ENCODE results near the gene JTB. TPM values are rescaled to one million over a fixed set of nuclear protein-coding genes. Genes with fewer than 3 reads are reported as not detected.

Gene JTB
- total RNA-seq, 2 experiments from 2014 or later: 124 to 178 TPM

DNA sequence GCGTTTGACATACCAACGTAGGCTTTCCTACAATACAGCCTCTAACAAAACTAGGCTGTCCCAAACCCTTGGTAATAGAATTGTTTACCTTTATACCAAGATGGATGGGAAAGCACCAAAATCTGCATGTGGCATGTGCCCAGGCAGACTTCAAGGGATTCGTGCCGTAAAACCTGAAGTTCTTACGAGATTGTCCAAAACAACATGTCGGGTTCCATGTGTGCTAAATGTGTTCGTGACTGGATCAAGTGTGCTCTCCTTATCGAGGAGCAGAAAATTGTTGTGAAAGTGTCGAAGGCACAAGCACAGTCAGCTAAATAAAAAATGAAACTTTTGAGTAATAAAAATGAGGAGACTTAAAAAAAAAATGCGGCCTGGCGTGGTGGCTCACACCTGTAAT is 18.2 kb upstream of the JTB start:
- DNase-seq (ENCODE audit: low spot score): no peak
- ChIA-PET CTCF (ENCODE audit: unreplicated experiment) (no interaction called here), POLR2A (interaction anchor here (0.6 to 1.0 kb wide), 2 partner anchors 182 to 201 kb away, joined by 3 to 4 read pairs; no protein-coding TSS in a partner anchor)
- Histone ChIP-seq H3K9me3 (ENCODE audit: low read length) (no peaks in the 10 kb centered on the region; the same call in 1 of the 2 replicates), H3K4me3 (ENCODE audit: low read depth, low read length, poor library complexity, severe bottlenecking) (no peak overlapping the region), H4K20me1 (ENCODE audit: insufficient read depth, low read length) (peaks cover 5% of the 10 kb centered on the region; the same call in 1 of the 2 replicates), H3K4me1 (ENCODE audit: insufficient read depth, low read length, poor library complexity, severe bottlenecking) (peaks cover 25% of the 10 kb centered on the region), H3K9me2 (ENCODE audit: insufficient read depth, low read length) (no peaks in the 10 kb centered on the region), H2AFZ (ENCODE audit: low read length) (no peak overlapping the region), H3K4me2 (ENCODE audit: low read length) (no peak overlapping the region), H3K36me3 (ENCODE audit: insufficient read depth, low read length) (peaks cover 59% of the 10 kb centered on the region), H3K27ac (ENCODE audit: low read depth, low read length, poor library complexity, severe bottlenecking) (no peak overlapping the region), H3K79me2 (ENCODE audit: insufficient read depth, low read depth, low read length) (peaks cover 26% of the 10 kb centered on the region)
- intact Hi-C loops (cut with micrococcal nuclease; ENCODE audit: unreplicated experiment): no loop called here
- no TSS peak for BruUV-seq (replicated peaks)
- TF ChIP-seq EZH2phosphoT487 (IDR thresholded peaks at IDR 0.05; ENCODE audit: borderline replicate concordance, low read depth, low read length): no peak
- TF ChIP-seq, protein P1, sequence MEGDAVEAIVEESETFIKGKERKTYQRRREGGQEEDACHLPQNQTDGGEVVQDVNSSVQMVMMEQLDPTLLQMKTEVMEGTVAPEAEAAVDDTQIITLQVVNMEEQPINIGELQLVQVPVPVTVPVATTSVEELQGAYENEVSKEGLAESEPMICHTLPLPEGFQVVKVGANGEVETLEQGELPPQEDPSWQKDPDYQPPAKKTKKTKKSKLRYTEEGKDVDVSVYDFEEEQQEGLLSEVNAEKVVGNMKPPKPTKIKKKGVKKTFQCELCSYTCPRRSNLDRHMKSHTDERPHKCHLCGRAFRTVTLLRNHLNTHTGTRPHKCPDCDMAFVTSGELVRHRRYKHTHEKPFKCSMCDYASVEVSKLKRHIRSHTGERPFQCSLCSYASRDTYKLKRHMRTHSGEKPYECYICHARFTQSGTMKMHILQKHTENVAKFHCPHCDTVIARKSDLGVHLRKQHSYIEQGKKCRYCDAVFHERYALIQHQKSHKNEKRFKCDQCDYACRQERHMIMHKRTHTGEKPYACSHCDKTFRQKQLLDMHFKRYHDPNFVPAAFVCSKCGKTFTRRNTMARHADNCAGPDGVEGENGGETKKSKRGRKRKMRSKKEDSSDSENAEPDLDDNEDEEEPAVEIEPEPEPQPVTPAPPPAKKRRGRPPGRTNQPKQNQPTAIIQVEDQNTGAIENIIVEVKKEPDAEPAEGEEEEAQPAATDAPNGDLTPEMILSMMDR (conservative IDR thresholded peaks at IDR 0.05; ENCODE audit: low read length): no peak

DNA sequence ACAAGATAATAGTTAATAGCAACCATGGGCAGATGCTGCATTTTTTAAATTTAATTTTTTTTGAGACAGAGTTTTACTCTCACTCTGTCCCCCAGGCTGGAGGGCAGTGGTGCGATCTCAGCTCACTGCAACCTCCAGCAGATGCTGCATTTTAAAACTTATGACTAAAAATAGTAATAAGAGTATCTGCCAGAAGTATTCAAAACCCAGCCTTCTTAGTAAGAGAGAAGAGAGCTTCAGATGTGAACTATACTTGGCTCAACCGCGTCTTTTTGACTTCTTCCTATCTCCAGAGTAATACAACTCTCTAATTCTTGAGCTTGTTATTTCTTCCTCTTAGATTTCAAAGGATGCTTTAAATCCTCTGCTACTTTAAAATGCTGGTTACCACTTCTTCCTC is 17.7 kb upstream of the JTB start:
- Histone ChIP-seq H3K4me1 (ENCODE audit: insufficient read depth, low read length, poor library complexity, severe bottlenecking) (peaks cover 27% of the 10 kb centered on the region), H3K27ac (ENCODE audit: low read depth, low read length, poor library complexity, severe bottlenecking) (no peak overlapping the region), H4K20me1 (ENCODE audit: insufficient read depth, low read length) (peaks cover 5% of the 10 kb centered on the region; the same call in 1 of the 2 replicates), H3K79me2 (ENCODE audit: insufficient read depth, low read depth, low read length) (peaks cover 27% of the 10 kb centered on the region), H2AFZ (ENCODE audit: low read length) (no peak overlapping the region), H3K9me3 (ENCODE audit: low read length) (no peaks in the 10 kb centered on the region; the same call in 1 of the 2 replicates), H3K4me3 (ENCODE audit: low read depth, low read length, poor library complexity, severe bottlenecking) (no peak overlapping the region), H3K36me3 (ENCODE audit: insufficient read depth, low read length) (peaks cover 58% of the 10 kb centered on the region), H3K4me2 (ENCODE audit: low read length) (no peak overlapping the region), H3K9me2 (ENCODE audit: insufficient read depth, low read length) (no peaks in the 10 kb centered on the region)
- no peak for TF ChIP-seq EZH2phosphoT487 (IDR thresholded peaks at IDR 0.05; ENCODE audit: borderline replicate concordance, low read depth, low read length)
- TF ChIP-seq, protein P1 (conservative IDR thresholded peaks at IDR 0.05; ENCODE audit: low read length): no peak
- intact Hi-C loops (cut with micrococcal nuclease; ENCODE audit: unreplicated experiment): no loop called here
- ChIA-PET CTCF (ENCODE audit: unreplicated experiment) (no interaction called here), POLR2A (interaction anchor here (0.6 to 1.0 kb wide), 4 partner anchors 166 to 810 kb away, joined by 3 to 4 read pairs (median 3); no protein-coding TSS in a partner anchor)
- DNase-seq (ENCODE audit: low spot score): no peak
- no TSS peak for BruUV-seq (replicated peaks)

DNA sequence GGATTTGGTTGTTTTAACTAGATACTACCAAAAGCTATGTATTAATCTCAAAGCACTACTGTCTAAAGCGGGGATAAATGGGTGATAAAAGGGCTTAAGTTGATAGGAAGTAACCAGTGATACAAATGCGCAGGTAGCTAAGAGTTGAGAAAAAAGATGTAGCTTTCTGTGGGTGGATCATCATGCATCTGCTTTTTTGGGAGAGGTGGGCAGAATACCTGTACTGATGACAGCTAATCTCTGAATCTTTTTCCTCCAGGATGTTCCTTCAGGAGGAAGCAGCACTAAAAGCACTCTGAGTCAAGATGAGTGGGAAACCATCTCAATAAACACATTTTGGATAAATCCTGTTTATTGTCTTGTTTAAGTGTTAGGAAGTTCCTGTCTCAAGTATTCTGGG is 14.3 kb upstream of the JTB start:
- Histone ChIP-seq H3K4me3 (ENCODE audit: low read depth, low read length, poor library complexity, severe bottlenecking) (peak overlapping the region; percentile 81), H3K79me2 (ENCODE audit: insufficient read depth, low read depth, low read length) (peaks cover 27% of the 10 kb centered on the region), H4K20me1 (ENCODE audit: insufficient read depth, low read length) (peaks cover 5% of the 10 kb centered on the region; the same call in 1 of the 2 replicates), H3K27ac (ENCODE audit: low read depth, low read length, poor library complexity, severe bottlenecking) (peak overlapping the region; percentile 62), H3K4me2 (ENCODE audit: low read length) (peak overlapping the region; percentile 77), H3K4me1 (ENCODE audit: insufficient read depth, low read length, poor library complexity, severe bottlenecking) (peaks cover 39% of the 10 kb centered on the region), H3K9me2 (ENCODE audit: insufficient read depth, low read length) (no peaks in the 10 kb centered on the region), H2AFZ (ENCODE audit: low read length) (no peak overlapping the region), H3K9me3 (ENCODE audit: low read length) (no peaks in the 10 kb centered on the region; the same call in 1 of the 2 replicates), H3K36me3 (ENCODE audit: insufficient read depth, low read length) (peaks cover 58% of the 10 kb centered on the region)
- intact Hi-C loops (cut with micrococcal nuclease; ENCODE audit: unreplicated experiment): no loop called here
- no peak for DNase-seq (ENCODE audit: low spot score)
- no peak for TF ChIP-seq EZH2phosphoT487 (IDR thresholded peaks at IDR 0.05; ENCODE audit: borderline replicate concordance, low read depth, low read length)
- BruUV-seq (replicated peaks): no TSS peak
- ChIA-PET POLR2A (interaction anchor here (0.6 to 0.7 kb wide), 2 partner anchors 157 to 194 kb away, joined by 3 to 4 read pairs; no protein-coding TSS in a partner anchor), CTCF (ENCODE audit: unreplicated experiment) (interaction anchor here (0.5 kb wide), 1 partner anchor 496 kb away, joined by 3 read pairs; no protein-coding TSS in a partner anchor)

All from OCI-LY7 (cell line).